Breast epithelium (tissue), 3 donors: Measurements from ENCODE around the gene FHIT.

Source experiments
- POLR2A ChIP-seq: fragments of 450-650 bp; IDR thresholded peaks from one replicate; pipeline ENCODE4 v1.6.1; 2016; ENCODE audit warnings: antibody characterized with exemption, mild to moderate bottlenecking, moderate library complexity
- TF ChIP-seq, protein P1 (sequence below), 3 donors: fragments of 450-650 bp; IDR thresholded peaks; one replicate each; pipeline ENCODE4 v1.5.1; 2016 to 2017; ENCODE audit warnings: antibody characterized with exemption in 3 of 3, mild to moderate bottlenecking in 3 of 3, moderate library complexity in 3 of 3

DNA sequence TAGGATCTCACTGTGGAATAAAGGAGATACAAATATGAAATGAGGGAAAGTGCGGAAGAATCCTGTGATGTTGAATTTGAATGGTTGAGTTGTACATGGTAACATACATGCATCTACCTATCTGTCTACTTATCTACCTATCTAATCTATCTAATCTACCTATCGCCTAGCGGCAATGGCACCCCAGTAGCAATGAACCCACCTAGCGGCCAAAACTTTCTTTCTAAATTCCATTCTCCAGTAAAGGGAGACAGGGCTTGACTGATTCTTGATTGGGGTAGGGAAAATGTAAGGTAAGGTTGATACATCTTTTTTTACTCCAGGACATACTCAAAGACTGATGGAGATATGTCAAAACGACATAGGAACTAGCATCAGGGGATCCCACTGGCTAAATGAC lies 345.0 kb downstream of the FHIT start:
- no peak for TF ChIP-seq POLR2A
- TF ChIP-seq, protein P1, sequence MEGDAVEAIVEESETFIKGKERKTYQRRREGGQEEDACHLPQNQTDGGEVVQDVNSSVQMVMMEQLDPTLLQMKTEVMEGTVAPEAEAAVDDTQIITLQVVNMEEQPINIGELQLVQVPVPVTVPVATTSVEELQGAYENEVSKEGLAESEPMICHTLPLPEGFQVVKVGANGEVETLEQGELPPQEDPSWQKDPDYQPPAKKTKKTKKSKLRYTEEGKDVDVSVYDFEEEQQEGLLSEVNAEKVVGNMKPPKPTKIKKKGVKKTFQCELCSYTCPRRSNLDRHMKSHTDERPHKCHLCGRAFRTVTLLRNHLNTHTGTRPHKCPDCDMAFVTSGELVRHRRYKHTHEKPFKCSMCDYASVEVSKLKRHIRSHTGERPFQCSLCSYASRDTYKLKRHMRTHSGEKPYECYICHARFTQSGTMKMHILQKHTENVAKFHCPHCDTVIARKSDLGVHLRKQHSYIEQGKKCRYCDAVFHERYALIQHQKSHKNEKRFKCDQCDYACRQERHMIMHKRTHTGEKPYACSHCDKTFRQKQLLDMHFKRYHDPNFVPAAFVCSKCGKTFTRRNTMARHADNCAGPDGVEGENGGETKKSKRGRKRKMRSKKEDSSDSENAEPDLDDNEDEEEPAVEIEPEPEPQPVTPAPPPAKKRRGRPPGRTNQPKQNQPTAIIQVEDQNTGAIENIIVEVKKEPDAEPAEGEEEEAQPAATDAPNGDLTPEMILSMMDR (IDR thresholded peaks at IDR 0.05) = no peak
